K562 (cell line): ENCODE results near the gene NUBP2. TPM values are rescaled to one million over a fixed set of nuclear protein-coding genes. Genes with fewer than 3 reads are reported as not detected.

ENCODE experiments used
- ELF2 ChIP-seq: fragments of 250-450 bp; sonication (Bioruptor Pico); IDR thresholded peaks from 2 replicates; pipeline ENCODE4 v1.5.0; 2021; ENCODE audit warnings: mild to moderate bottlenecking
- GATAD2A ChIP-seq: fragments of 450-650 bp; IDR thresholded peaks from 2 replicates; pipeline ENCODE4 v1.6.1; 2017
- HNRNPL ChIP-seq: fragments of 200-400 bp; formaldehyde crosslinking; IDR thresholded peaks from 2 replicates; pipeline ENCODE4 v1.6.1; 2017; ENCODE audit warnings: low read depth, mild to moderate bottlenecking, low read length
- KAT8 ChIP-seq: fragments of 450-650 bp; IDR thresholded peaks from 2 replicates; pipeline ENCODE4 v1.6.1; 2016; ENCODE audit warnings: low read depth, mild to moderate bottlenecking
- KDM4B ChIP-seq, 2 experiments: fragments of 450-650 bp in 1 of 2; sonication (generic) in 1 of 2; IDR thresholded peaks; 2 replicates each; pipeline ENCODE4 v1.6.1; 2016 to 2017; ENCODE audit warnings: borderline replicate concordance in 2 of 2, antibody characterized with exemption in 1 of 2, low read depth in 1 of 2, mild to moderate bottlenecking in 1 of 2
- MAFF ChIP-seq: IDR thresholded peaks from 2 replicates; pipeline ENCODE4 v1.6.1; 2012; ENCODE audit warnings: low read length, improper control_type of control experiment
- MCM5 ChIP-seq: fragments of 450-650 bp; IDR thresholded peaks from 2 replicates; pipeline ENCODE4 v1.6.1; 2016; ENCODE audit warnings: low read depth
- MTF1 ChIP-seq: fragments of 250-450 bp; sonication (Bioruptor Pico); IDR thresholded peaks from 2 replicates; pipeline ENCODE4 v1.9.0; 2021; ENCODE audit warnings: moderate library complexity, mild to moderate bottlenecking, inconsistent platforms, borderline replicate concordance
- PHTF2 ChIP-seq: fragments of 250-450 bp; sonication (Bioruptor Pico); IDR thresholded peaks from 2 replicates; pipeline ENCODE4 v1.5.0; 2021; ENCODE audit warnings: mild to moderate bottlenecking
- PRPF4 ChIP-seq: fragments of 200-400 bp; formaldehyde crosslinking; IDR thresholded peaks from one replicate; pipeline ENCODE4 v1.6.1; 2017; ENCODE audit warnings: low read length, low read depth, mild to moderate bottlenecking; ENCODE audit not compliant: insufficient read depth, poor library complexity, severe bottlenecking
- RBBP5 ChIP-seq: fragments of 200-600 bp; sonication (generic); IDR thresholded peaks from 2 replicates; pipeline ENCODE4 v1.6.1; 2012; ENCODE audit warnings: borderline replicate concordance, mild to moderate bottlenecking, low read length, control low read depth, inconsistent platforms; ENCODE audit not compliant: insufficient read depth, poor library complexity, severe bottlenecking
- SMARCA4 ChIP-seq: fragments of 450-650 bp; IDR thresholded peaks from 2 replicates; pipeline ENCODE4 v1.6.1; 2016
- SMARCA5 ChIP-seq: fragments of 450-650 bp; IDR thresholded peaks from 2 replicates; pipeline ENCODE4 v1.6.1; 2016
- SNIP1 ChIP-seq: fragments of 450-650 bp; IDR thresholded peaks from 2 replicates; pipeline ENCODE4 v1.7.1; 2017; ENCODE audit warnings: low read depth, mild to moderate bottlenecking
- TAF9B ChIP-seq: fragments of 450-650 bp; IDR thresholded peaks from 2 replicates; pipeline ENCODE4 v1.6.1; 2018; ENCODE audit warnings: mild to moderate bottlenecking; ENCODE audit not compliant: partially characterized antibody
- ZKSCAN1 ChIP-seq: fragments of 150-350 bp; IDR thresholded peaks from 2 replicates; pipeline ENCODE4 v1.6.1; 2016; ENCODE audit warnings: low read depth, low read length
- ZNF124 ChIP-seq: sonication (generic); formaldehyde crosslinking; IDR thresholded peaks from 2 replicates; pipeline ENCODE4 v1.8.1; 2022; ENCODE audit warnings: missing genetic modification reagents
- ZNF239 ChIP-seq: fragments of 250-450 bp; sonication (Bioruptor Pico); IDR thresholded peaks from 2 replicates; pipeline ENCODE4 v1.4.0; 2020; ENCODE audit warnings: mild to moderate bottlenecking
- ZNF76 ChIP-seq: fragments of 250-450 bp; sonication (Bioruptor Pico); IDR thresholded peaks from 2 replicates; pipeline ENCODE4 v1.4.0; 2020; ENCODE audit warnings: mild to moderate bottlenecking, moderate library complexity, borderline replicate concordance
- ZSCAN32 ChIP-seq: fragments of 450-650 bp; formaldehyde crosslinking; IDR thresholded peaks from 2 replicates; pipeline ENCODE4 v1.4.0; 2020; ENCODE audit warnings: mild to moderate bottlenecking, moderate library complexity
- ZZZ3 ChIP-seq: fragments of 450-650 bp; IDR thresholded peaks from 2 replicates; pipeline ENCODE4 v1.6.1; 2016; ENCODE audit warnings: antibody characterized with exemption, mild to moderate bottlenecking, moderate library complexity
- polyA plus RNA-seq, 8 experiments: library from polyadenylated mRNA; depleted of rRNA in 4 of 8; stranded (reverse) in 5 of 8; unstranded in 3 of 8; fragments of >200 nt; fragmentation: Nextera tagmentation in 2 of 8; fragmentation: Illumina TruSeq in 1 of 8; extraction: Ambion mirVana in 2 of 8; extraction: Trizol in 1 of 8; gene quantifications; 2 replicates each; pipeline versions ENCODE4 v1.2.1 to v1.2.3, GENCODE V29; 2011 to 2014; ENCODE audit warnings: inconsistent platforms in 1 of 8, missing spikeins in 1 of 8
- total RNA-seq, 7 experiments: library from RNA; depleted of rRNA in 6 of 7; stranded (reverse); fragments of >200 nt in 6 of 7; fragmentation: Illumina TruSeq in 2 of 7; extraction: Trizol in 2 of 7; gene quantifications; 2 replicates each; pipeline versions ENCODE4 v1.2.1 to v1.2.3, GENCODE V29; 2011 to 2021; ENCODE audit warnings: low replicate concordance in 1 of 7
- TF ChIP-seq, protein P1 (sequence below): IDR thresholded peaks from 2 replicates; pipeline ENCODE4 v1.6.1; 2011; ENCODE audit not compliant: insufficient read length; ENCODE audit errors: extremely low read depth
- TF ChIP-seq, protein P2 (sequence below): sonication (generic); formaldehyde crosslinking; IDR thresholded peaks from 2 replicates; pipeline ENCODE4 v1.8.1; 2023; ENCODE audit warnings: mild to moderate bottlenecking, missing genetic modification reagents

NUBP2 gene
- total and polyA plus RNA-seq, 9 of the 15 experiments (the other 6 are each of a cell fraction or from before 2014, with no cell fraction given): 1.8 to 115 (median 24.0) TPM

- TF ChIP-seq MTF1 (CRISPR knock-in tag) (no peak), PHTF2 (no peak), SNIP1 (no peak), MCM5 (no peak), ZKSCAN1 (peak; percentile 50; the same call in 1 of the 2 replicates), ZNF76 (no peak), MAFF (no peak), TAF9B (no peak), KAT8 (no peak), PRPF4 (no peak), RBBP5 (peak; percentile 95), ZNF124 (CRISPR knock-in tag) (no peak), ZNF239 (CRISPR knock-in tag) (no peak), SMARCA4 (no peak), ELF2 (no peak), ZSCAN32 (CRISPR knock-in tag) (no peak), GATAD2A (0 out of 2 replicates have a peak, but pooled peaks have one; percentile 54), HNRNPL (0 out of 2 replicates have a peak, but pooled peaks have one; percentile 55), KDM4B (IDR thresholded peaks at IDR 0.05; ENCODE audit: borderline replicate concordance in 2 of 2, low read depth in 1 of 2) (peak in 1 of 2 experiments; percentile 87; a peak in 1 of 4 replicates), SMARCA5 (no peak), ZZZ3 (no peak)
- TF ChIP-seq, protein P1, sequence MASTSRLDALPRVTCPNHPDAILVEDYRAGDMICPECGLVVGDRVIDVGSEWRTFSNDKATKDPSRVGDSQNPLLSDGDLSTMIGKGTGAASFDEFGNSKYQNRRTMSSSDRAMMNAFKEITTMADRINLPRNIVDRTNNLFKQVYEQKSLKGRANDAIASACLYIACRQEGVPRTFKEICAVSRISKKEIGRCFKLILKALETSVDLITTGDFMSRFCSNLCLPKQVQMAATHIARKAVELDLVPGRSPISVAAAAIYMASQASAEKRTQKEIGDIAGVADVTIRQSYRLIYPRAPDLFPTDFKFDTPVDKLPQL: no peak
- TF ChIP-seq, protein P2, sequence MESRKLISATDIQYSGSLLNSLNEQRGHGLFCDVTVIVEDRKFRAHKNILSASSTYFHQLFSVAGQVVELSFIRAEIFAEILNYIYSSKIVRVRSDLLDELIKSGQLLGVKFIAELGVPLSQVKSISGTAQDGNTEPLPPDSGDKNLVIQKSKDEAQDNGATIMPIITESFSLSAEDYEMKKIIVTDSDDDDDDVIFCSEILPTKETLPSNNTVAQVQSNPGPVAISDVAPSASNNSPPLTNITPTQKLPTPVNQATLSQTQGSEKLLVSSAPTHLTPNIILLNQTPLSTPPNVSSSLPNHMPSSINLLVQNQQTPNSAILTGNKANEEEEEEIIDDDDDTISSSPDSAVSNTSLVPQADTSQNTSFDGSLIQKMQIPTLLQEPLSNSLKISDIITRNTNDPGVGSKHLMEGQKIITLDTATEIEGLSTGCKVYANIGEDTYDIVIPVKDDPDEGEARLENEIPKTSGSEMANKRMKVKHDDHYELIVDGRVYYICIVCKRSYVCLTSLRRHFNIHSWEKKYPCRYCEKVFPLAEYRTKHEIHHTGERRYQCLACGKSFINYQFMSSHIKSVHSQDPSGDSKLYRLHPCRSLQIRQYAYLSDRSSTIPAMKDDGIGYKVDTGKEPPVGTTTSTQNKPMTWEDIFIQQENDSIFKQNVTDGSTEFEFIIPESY (CRISPR knock-in tag): peak; percentile 85
Measured at GRCh38 chr16:1826691-1827573, 44.2 kb downstream of the NUBP2 start, which contains the start of the genes FAHD1 and HAGH (continued).
